NCI-H187 treated with DMSO at 0.1 percent for 48 hours (cell line): ENCODE data around the gene SMC3.

Experiments used
- DNase-seq: peaks from one replicate; lab custom pipeline; 2025; lab: John Stamatoyannopoulos, UW

The SMC3 gene

GRCh38 chr10:110546077-110546476 is 21.4 kb upstream of the SMC3 start:
- no peak for DNase-seq

DNA sequence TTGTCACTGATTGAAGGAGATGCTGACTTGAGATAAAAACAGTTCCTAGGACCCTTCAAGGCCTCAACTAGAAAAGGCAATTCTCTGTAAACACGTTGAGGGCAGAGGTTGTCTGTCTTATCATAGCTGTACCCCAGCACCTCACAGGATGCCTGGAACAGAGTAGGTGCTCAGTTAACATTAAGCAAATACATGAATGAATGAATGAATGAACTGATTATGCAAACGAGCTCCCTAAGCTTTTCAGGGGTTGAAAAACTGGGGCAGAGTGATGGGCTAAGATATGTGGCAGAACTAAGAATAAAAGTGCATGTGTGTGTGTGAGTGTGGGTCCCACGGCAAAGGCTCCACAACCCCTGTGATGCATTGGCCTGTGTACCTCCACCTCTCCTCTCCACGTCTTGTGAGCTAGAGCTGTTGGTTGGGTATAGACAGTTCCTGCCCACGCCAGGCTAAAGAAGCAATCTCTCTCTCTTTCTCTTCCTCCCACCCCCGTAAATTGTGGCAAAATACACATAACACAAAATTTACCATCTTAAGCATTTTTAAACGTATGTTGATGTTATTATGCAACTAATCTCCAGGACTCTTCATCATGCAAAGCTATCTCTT is 20.9 kb upstream of the SMC3 start:
- DNase-seq = no peak

DNA sequence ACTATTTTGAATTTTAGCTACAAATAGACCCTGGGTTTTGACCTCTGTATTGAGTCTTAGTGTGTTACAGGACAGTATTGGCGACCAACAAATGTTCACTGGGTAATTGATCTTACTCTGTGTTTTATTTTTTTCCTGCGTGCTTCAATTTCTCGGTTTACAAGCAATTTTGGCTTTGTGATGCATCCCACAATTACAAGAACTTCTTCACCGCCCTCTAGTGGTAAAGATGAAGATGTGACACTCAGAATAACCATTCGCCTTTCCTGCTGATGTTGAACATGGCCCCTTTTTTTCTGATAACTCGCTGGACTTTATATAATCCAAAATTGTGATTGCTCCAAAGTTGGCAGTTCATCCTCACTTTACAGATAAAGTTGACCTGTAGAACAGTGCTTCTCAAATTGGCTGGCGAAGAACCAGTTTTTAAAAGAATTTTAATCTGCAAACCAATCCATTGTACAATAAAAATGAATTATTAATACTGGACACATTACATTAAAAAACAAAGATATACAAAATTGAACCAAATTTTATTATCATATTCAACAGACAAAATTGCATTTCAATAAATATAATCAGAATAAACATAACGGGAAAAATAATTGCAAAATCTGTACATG is 20.2 kb upstream of the SMC3 start:
- DNase-seq = no peak

GRCh38 chr10:110548002-110548401 is 19.5 kb upstream of the SMC3 start:
- DNase-seq = no peak

- DNase-seq = no peak
Observed at GRCh38 chr10:110549211-110549610, 18.3 kb upstream of the SMC3 start.

DNA sequence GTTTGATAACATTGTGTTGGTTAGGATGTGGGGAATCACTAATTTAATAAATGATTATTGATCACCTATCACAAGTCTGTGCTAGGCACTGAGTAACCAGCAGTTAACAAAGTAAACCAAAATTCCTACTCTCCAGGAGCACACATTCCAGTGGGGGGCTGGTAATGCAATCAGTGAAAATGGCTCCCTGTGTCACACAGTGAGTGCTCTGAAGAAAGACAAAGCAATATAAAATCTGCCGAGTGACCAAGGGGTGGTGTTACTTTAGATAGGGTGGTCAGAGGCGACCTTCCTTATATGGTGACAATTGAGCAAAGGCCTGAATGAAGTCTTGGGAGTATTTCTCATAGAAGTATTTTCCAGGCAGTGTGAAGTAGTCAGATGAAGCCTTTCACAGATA is 13.6 kb upstream of the SMC3 start:
- no peak for DNase-seq

DNA sequence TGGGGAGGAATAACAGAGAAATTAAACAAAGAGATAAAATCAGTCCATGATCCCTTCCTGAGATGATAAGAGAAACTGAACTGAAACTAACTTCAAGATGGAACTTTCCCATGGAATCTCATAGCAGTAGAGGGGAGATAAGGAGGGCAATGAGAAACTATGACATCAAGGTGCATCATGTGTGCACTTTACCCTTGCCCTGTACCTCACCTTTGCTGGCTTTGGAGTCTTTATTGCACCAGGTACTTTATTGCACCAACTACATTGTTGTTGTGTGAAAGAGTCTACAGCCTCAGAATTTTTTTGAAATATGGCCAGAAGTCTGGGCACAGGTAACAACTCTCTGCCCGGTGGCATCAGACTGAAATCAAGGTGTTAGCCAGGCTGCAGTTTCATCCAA is 11.2 kb upstream of the SMC3 start:
- no peak for DNase-seq

- no peak for DNase-seq
Observed at GRCh38 chr10:110556969-110557601, 10.4 kb upstream of the SMC3 start.

- no peak for DNase-seq
Observed at GRCh38 chr10:110558041-110558440, 9.5 kb upstream of the SMC3 start.

GRCh38 chr10:110560012-110560411 is 7.5 kb upstream of the SMC3 start:
- no peak for DNase-seq

GRCh38 chr10:110561292-110561691 is 6.2 kb upstream of the SMC3 start:
- DNase-seq = no peak

DNA sequence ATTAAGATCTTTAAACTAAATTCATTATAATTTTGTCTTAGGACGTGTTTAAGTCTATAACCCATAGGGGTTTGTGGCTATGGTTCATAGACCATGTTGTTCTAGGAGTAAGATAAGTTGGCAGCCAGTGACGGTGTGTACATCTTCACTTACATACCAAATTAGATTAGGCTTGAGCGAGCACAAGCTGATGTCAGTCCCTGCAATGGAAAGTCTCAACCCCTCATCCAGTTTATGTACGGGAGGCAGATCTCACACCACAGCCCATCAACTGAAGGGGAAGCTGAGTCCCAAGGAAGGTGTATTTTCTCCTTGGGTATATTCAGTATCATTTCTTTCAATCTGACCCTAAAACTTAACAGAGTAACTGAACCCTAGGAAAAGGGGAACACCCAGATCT is 5.1 kb upstream of the SMC3 start:
- DNase-seq = no peak

GRCh38 chr10:110563132-110563531 is 4.4 kb upstream of the SMC3 start:
- DNase-seq = no peak

DNA sequence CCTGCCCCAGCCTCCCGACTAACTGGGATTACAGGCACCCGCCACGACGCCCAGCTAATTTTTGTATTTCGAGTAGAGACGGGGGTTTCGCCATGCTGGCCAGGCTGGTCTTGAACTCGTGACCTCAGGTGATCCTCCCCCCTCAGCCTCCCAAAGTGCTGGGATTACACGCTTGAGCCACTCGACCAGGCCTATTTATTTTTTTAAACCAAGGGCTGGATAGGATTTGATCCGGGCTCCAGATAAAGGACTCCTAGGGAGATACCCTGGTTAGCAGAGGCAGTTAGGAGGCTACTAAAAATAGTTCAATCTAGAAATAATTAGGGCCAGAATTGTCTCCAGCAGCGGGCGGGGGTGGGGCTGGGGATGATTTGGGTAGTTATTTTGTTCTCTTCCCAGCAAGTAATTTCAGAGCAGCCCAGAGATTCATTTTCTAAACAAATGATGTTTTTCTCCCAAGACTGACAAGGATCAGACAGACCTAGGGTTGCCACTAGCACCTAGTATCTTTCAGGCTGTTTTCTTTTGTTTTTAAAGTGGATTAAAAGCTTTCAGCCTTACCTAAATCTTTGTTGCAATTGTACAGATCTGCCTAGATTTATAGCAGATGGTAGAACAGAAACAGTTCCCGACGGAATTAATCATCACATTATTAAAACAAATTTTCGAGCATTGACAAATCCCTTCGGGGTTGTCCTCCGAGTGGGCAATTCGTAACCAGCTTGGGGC is 859 bp upstream of the SMC3 start:
- no peak for DNase-seq

GRCh38 chr10:110568055-110568735 is 700 bp downstream of the SMC3 start:
- DNase-seq = no peak

DNA sequence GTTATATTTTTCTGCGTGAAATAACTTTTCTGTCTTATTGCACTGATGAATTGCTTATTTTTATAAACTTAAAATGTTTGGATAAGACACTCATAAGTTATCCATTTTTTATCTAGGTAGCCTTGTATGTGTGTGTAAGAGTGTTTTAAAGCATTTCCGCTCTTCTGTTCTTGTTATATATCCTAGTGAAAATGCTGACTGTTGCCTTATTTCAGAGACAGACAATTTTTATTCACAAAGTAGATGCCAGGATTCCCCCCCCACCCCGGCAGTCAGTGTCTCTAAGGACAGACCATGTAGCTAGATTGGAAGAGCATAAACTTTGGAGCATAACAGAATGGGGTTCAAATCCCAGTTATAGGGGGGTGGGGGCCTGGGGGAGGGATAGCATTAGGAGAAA is 1.6 kb downstream of the SMC3 start:
- DNase-seq = no peak

- DNase-seq = no peak
Observed at GRCh38 chr10:110569736-110570135, 2.2 kb downstream of the SMC3 start.

DNA sequence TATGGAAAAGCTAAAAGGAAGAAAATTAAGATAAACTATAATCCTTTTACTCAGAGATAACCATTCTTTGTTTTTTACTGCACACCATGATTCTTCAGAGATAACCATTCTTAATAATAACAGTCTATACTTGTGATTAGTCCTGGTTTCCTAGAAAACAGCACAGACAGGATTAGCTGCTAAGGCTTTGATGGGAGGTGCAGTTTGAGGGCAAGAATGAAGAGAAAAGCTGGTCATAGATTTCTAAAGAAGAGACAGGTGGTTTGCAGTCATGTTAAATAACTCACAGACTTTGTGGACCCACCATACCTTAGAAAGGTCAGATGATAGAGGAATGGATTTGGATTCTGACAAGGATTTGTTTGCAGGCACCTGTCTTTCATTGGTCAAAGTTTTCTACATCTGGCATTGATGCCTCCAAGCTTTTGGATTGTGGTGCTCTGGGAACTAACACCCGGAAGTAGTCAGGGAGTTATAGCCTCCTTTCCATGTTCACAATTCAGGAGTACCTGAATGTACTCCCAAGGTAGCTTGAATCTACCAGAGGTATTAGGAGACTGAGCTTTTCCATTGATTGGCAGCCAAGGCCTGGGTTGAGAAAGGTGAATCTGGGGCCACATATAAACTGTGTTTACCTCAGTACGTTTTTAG is 3.7 kb downstream of the SMC3 start:
- DNase-seq = no peak

DNA sequence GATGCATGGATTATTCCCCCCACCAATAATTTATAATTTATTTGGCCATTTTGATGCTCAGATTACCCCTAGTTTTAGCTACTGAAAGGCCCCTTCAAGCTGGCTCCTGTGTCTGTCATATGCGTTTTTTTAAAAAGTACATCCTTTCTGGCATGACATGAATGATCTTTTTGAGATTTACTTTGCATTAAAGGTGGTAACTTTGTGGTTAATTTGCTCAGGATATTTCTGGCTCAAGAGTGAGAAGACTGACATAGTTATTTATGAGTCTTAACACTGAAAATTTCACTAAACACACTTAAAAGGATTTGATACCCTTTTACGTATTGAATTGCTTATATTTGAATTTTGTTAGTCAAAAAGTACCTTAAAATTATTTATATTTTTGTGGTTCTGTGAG is 5.4 kb downstream of the SMC3 start:
- no peak for DNase-seq

DNA sequence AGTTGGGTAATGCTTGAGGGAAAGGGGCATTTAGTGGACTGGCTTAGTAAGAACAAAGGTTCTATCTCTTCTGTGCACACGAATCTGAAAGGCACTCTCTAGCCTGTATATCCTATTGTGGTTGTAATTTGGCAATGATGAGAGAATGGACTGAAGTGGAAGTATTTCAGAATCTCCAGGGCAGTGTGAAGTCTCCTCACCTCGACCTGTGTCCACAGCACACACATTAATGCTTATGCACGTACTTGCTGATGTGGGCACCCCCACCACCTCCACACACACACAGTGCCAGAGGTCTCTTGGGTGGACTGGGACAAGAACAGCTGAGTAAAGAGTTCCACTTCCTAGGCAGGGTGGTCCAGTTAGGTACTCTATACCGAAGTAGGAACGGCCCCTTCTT is 6.9 kb downstream of the SMC3 start:
- DNase-seq = no peak

- DNase-seq = no peak
Observed at GRCh38 chr10:110576220-110576619, 8.7 kb downstream of the SMC3 start.

DNA sequence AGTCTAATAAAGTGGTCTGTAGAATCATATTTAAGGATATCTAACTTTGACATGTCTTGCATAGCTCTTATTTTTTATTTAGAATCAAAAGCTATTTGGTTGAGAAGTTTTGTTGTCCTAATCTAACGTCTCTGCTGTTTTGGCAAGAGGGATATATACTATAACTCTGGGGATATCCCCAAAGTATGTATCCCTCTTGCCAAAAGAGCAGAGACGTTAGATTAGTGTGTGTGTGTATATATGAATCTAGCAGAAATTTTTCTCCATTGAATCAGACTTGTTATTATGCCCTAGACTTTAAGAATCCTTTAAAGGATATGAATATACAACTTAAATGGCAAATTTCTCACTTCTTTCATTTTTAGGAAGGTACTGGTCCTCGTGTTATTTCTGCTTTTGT is 9.6 kb downstream of the SMC3 start:
- DNase-seq = no peak
